CD4-positive, alpha-beta T cell treated with Interferon alpha-2 for 1 hour (primary cell): ENCODE data around the gene DHX35.

Experiments used
- DNase-seq, 2 donors: peaks; one replicate each; pipeline ENCODE4 v3.0.0-alpha.2; 2020 to 2022

Gene DHX35, protein sequence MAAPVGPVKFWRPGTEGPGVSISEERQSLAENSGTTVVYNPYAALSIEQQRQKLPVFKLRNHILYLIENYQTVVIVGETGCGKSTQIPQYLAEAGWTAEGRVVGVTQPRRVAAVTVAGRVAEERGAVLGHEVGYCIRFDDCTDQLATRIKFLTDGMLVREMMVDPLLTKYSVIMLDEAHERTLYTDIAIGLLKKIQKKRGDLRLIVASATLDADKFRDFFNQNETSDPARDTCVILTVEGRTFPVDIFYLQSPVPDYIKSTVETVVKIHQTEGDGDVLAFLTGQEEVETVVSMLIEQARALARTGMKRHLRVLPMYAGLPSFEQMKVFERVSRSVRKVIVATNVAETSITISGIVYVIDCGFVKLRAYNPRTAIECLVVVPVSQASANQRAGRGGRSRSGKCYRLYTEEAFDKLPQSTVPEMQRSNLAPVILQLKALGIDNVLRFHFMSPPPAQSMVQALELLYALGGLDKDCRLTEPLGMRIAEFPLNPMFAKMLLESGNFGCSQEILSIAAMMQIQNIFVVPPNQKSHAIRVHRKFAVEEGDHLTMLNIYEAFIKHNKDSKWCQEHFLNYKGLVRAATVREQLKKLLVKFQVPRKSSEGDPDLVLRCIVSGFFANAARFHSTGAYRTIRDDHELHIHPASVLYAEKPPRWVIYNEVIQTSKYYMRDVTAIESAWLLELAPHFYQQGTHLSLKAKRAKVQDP

GRCh38 chr20:38962044-38962927, at the start of gene DHX35:
TSS of gene DHX35 (plus strand) at chr20:38962344. CDS start at chr20:38962368, 24 bp downstream.
- DNase-seq: peak; percentile 98 to 99

GRCh38 chr20:38915355-38915754, 46.8 kb upstream of the DHX35 start:
- no peak for DNase-seq

DNA sequence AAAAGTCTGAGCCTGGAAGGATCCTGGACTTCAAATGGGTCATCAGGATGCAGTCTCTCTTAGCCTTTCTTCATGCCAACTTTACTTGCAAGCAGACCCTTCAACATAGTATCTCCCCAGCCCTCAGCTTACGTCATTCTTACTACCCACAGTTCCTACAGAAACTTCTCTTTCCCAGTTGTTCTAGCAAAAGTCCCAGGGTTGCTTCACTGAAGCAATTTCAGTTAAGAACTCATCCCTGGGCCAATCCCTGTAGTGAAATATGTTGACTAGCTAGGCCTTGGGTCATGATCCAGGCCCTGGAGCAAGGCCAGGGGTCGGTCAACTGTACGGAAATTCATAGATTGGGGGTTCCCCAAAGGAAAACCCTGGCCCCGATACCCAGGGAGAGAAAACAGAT, 44.5 kb upstream of the DHX35 start:
- no peak for DNase-seq

- DNase-seq: no peak
These were observed 44.0 kb upstream of the DHX35 start for GRCh38 chr20:38918172-38918571.

GRCh38 chr20:38919683-38920082, 42.5 kb upstream of the DHX35 start:
- DNase-seq: no peak

GRCh38 chr20:38920411-38920810, 41.7 kb upstream of the DHX35 start:
- no peak for DNase-seq

GRCh38 chr20:38920851-38921250, 41.3 kb upstream of the DHX35 start:
- DNase-seq: no peak

- DNase-seq: no peak
These were observed 37.4 kb upstream of the DHX35 start for GRCh38 chr20:38924718-38925117.

GRCh38 chr20:38926142-38926933, 35.8 kb upstream of the DHX35 start, which contains the start of gene FAM83D:
TSS of gene FAM83D (plus strand) at chr20:38926417. CDS start at chr20:38926443, 26 bp downstream.
- DNase-seq: peak; percentile 96 to 98

DNA sequence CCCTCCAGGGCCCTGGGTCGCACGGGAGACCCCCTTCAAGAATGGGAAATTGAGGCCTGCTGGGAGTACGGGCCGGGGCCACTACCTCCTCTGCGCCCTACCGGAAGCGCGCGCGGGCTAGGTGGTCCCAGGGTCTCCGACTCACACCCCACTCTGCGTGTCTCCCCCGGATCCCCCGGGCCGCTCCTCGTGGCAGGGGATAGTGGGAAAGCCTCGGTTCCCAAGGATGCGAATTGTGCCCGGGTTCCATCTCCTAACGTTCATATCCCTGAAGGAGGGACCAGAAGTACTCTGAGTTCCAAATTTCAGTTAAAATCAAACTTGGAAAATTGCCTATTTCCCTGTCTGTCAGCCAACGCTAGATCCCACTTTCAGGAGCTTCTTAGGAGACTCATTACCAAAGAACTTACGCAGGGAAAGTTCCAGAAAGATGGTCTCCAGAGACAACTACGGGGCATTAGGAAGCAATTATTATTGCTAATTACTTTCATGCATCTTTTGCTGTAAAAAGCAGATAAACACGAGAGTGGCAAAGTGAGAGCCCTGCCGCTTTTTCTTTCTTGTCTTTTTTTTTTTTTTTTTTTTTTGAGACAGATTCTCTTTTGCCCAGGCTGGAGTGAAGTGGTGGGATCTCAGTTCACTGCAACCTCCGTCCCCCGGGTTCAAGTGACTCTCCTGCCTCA, 35.1 kb upstream of the DHX35 start:
- DNase-seq: no peak

GRCh38 chr20:38927902-38928578, 34.1 kb upstream of the DHX35 start:
- no peak for DNase-seq

GRCh38 chr20:38930242-38930569, 31.9 kb upstream of the DHX35 start:
- DNase-seq: no peak

DNA sequence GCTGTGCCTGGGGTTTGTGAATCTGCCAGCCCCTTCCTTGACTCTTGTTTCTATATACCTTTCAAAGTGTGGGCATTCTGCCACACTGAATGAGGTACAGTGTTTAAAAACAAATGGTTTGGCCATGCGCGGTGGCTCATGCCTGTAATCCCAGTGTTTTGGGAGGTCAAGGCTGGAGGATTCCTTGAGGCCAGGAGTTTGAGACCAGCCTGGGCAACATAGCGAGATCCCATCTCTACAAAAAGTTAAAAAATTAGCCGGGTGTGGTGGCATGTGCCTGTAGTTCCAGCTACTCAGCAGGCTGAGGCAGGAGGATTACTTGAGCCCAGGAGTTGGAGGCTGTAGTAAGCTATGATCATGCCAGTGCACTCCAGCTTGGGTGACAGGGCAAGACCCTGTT, 30.2 kb upstream of the DHX35 start:
- DNase-seq: no peak

- no peak for DNase-seq
These were observed 29.6 kb upstream of the DHX35 start for GRCh38 chr20:38932457-38933120.

DNA sequence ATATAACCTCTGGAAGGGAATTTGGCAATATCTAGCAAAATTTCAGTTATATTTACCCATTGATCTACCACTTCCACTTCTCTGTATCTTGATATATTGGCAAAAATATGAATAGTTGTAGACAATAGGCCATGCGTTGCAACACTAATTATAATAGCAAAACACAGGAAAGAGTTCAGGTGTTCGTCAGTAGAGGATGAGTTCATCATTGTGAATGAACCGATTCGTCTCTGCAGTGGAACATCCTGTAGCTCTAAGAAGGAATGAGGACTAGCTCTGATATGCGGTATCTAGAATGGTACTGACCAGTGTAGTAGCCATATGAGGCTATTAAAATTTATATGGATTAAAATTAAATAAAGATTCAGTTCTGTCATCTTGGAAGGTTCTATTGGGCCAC, 27.6 kb upstream of the DHX35 start:
- no peak for DNase-seq

GRCh38 chr20:38935285-38935684, 26.9 kb upstream of the DHX35 start:
- no peak for DNase-seq

DNA sequence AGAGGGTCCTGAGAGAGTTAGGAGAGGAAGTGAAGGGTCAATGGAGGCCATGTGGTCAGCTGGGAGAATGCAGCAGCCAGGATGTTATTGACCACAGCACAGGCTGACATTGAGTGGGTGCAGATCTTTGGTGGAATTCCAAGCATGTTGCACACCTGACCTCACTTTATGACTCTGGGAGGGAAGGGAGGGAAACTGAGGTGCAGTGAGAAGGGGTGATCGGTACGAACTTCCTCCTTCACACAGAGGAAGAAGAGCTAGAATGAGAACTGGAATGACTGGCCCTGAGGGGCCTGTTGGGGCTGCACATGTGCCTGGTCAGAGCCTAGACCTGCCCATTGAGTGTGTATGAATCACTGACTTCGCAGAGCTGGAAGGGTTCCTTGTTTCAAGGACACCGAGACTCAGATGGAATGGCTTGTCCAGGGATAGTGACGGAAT, 26.2 kb upstream of the DHX35 start:
- no peak for DNase-seq

GRCh38 chr20:38937000-38937399, 25.1 kb upstream of the DHX35 start:
- no peak for DNase-seq

DNA sequence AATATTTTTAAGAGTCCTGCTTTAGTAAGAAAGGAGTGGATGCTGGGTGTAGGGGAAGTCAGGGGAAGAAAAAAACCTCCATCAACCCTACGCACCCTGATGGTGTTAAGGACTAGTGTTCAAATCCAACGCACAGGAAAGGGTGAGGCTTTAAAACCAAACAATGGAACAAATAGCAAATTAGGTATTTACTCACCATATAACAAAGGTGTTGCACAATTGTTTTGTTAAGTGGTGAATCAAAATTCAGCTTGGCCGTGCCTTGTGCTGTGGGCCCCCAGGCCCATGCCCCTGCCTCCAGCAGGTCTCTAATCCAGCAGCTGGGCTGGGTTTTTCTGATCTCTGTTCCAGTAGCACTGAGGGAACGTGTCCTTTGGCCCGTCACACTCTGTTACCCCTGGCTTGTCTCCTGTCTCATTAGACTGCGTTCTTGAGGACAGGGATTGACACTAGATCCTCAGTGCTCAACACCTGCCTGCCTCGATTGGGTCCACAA, 24.1 kb upstream of the DHX35 start:
- no peak for DNase-seq

DNA sequence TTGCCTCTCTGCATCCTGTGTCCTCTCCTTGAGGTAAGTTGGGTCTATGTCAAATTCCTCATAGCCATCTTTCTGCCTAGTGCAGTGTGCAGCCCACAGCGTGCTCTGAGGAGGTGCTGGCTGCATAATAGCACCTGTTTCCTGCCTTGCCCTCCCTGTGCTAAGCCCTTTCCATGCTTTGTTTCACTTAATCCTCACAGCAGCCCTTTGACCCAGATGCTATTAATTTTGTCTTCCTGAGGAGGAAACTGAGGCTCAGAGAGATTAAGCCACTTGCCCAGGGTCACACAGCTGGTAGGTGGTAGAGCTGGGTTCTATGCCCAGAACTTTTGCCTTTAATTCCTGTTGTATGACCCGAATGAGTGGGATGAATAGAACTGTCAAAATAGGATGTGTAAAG, 22.5 kb upstream of the DHX35 start:
- no peak for DNase-seq
